Measurements from ENCODE around the gene CCDC71.

CCDC71 gene

GRCh38 chr3:49165771-49166751 is at the start of gene CCDC71:
TSS of gene CCDC71 (minus strand) at chr3:49166331. CDS start at chr3:49164208, 2,123 bp downstream.
- peak; percentile 34 for DNase-seq

- no peak for DNase-seq
Measured at GRCh38 chr3:49213998-49214397, 47.9 kb upstream of the CCDC71 start.

- DNase-seq: no peak
Measured at GRCh38 chr3:49213541-49213943, 47.4 kb upstream of the CCDC71 start.

- DNase-seq: no peak
Measured at GRCh38 chr3:49199900-49200281, 33.8 kb upstream of the CCDC71 start.

GRCh38 chr3:49199239-49199899 is 33.2 kb upstream of the CCDC71 start:
- no peak for DNase-seq

- DNase-seq: no peak
Measured at GRCh38 chr3:49198611-49199230, 32.6 kb upstream of the CCDC71 start.

GRCh38 chr3:49198161-49198560 is 32.0 kb upstream of the CCDC71 start:
- DNase-seq: no peak

- no peak for DNase-seq
Measured at GRCh38 chr3:49191741-49192140, 25.6 kb upstream of the CCDC71 start.

- DNase-seq: no peak
Measured at GRCh38 chr3:49183873-49184272, 17.7 kb upstream of the CCDC71 start.

- no peak for DNase-seq
Measured at GRCh38 chr3:49182682-49183081, 16.6 kb upstream of the CCDC71 start.

- DNase-seq: no peak
Measured at GRCh38 chr3:49181351-49181750, 15.2 kb upstream of the CCDC71 start.

- DNase-seq: no peak
Measured at GRCh38 chr3:49180116-49180515, 14.0 kb upstream of the CCDC71 start.

GRCh38 chr3:49177073-49177472 is 10.9 kb upstream of the CCDC71 start:
- DNase-seq: no peak

GRCh38 chr3:49175530-49175929 is 9.4 kb upstream of the CCDC71 start:
- no peak for DNase-seq

GRCh38 chr3:49174397-49174985 is 8.4 kb upstream of the CCDC71 start:
- no peak for DNase-seq

- no peak for DNase-seq
Measured at GRCh38 chr3:49173792-49174170, 7.7 kb upstream of the CCDC71 start.

- DNase-seq: peak; percentile 66
Measured at GRCh38 chr3:49173116-49173791, 7.1 kb upstream of the CCDC71 start.

- no peak for DNase-seq
Measured at GRCh38 chr3:49172551-49173041, 6.5 kb upstream of the CCDC71 start.

- DNase-seq: no peak
Measured at GRCh38 chr3:49171775-49172500, 5.8 kb upstream of the CCDC71 start.

GRCh38 chr3:49171119-49171774 is 5.1 kb upstream of the CCDC71 start, which contains the start of gene KLHDC8B:
TSS of gene KLHDC8B (plus strand) at chr3:49171598. CDS start at chr3:49172770, 1,172 bp downstream.
- DNase-seq: peak; percentile 41

GRCh38 chr3:49170744-49171118 is 4.6 kb upstream of the CCDC71 start:
- DNase-seq: no peak
